GM12872 (cell line): Measurements from ENCODE around the gene OR2AK2.

Experiments used
- TF ChIP-seq, protein P1 (sequence below): IDR thresholded peaks from 3 replicates; pipeline ENCODE4 v1.5.1; 2011; ENCODE audit warnings: low read depth, mild to moderate bottlenecking, low read length, moderate library complexity; ENCODE audit not compliant: insufficient read depth

OR2AK2 gene

DNA sequence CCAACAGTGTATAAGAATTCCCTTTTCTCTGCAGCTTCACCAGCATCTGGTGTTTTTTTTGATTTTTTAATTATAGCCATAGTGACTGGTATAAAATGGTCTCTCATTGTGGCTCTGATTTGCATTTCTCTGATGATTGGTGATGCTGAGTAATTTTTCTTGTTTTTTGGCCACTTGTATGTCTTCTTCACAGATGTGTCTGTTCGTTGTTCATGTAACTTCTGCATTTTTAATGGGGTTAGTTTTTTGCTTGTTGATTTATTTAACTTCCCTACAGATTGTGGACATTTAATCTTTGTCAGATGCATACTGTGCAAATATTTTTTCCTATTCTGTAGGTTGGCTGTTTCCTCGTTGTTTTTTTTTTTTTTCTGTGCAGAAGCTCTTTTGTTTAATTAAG lies 28.0 kb downstream of the OR2AK2 start:
- TF ChIP-seq, protein P1, sequence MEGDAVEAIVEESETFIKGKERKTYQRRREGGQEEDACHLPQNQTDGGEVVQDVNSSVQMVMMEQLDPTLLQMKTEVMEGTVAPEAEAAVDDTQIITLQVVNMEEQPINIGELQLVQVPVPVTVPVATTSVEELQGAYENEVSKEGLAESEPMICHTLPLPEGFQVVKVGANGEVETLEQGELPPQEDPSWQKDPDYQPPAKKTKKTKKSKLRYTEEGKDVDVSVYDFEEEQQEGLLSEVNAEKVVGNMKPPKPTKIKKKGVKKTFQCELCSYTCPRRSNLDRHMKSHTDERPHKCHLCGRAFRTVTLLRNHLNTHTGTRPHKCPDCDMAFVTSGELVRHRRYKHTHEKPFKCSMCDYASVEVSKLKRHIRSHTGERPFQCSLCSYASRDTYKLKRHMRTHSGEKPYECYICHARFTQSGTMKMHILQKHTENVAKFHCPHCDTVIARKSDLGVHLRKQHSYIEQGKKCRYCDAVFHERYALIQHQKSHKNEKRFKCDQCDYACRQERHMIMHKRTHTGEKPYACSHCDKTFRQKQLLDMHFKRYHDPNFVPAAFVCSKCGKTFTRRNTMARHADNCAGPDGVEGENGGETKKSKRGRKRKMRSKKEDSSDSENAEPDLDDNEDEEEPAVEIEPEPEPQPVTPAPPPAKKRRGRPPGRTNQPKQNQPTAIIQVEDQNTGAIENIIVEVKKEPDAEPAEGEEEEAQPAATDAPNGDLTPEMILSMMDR: no peak

DNA sequence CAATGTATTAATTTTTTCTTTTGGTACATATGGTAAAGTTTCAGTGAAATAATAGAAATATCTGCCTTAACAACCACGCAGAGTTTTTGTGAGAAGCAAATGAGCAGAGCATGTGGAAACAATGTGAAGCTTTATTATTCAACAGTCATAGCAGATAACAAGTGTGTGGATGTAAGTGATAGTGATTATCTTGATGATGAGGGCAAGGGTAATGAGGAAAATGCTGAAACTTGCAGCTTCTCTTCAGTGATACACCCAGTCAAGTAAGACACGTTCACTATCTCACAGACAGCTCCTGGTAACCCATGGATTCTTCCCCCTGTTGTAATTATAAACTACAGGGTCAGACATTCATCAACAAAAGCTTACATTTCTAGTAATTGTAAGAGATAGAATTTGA lies 33.8 kb downstream of the OR2AK2 start:
- TF ChIP-seq, protein P1: no peak

- TF ChIP-seq, protein P1: no peak
These were observed 35.1 kb downstream of the OR2AK2 start for GRCh38 chr1:248000169-248000568.

- TF ChIP-seq, protein P1: no peak
These were observed 42.7 kb downstream of the OR2AK2 start for GRCh38 chr1:248007778-248008177.

DNA sequence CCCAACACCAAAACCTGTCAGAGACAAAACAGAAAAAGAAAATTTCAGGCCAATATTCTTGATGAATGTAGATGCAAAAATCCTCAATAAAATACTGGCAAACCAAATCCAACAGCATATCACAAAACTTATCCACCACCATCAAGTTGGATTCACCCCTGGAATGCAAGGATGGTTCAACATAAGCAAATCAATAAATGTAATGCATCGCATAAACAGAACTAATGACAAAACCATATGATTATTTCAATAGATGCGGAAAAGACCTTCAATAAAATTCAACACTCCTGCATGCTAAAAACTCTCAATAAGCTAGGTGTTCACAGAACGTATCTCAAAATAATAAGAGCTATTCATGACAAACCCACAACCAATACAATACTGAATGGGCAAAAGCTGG lies 44.6 kb downstream of the OR2AK2 start:
- TF ChIP-seq, protein P1: no peak

DNA sequence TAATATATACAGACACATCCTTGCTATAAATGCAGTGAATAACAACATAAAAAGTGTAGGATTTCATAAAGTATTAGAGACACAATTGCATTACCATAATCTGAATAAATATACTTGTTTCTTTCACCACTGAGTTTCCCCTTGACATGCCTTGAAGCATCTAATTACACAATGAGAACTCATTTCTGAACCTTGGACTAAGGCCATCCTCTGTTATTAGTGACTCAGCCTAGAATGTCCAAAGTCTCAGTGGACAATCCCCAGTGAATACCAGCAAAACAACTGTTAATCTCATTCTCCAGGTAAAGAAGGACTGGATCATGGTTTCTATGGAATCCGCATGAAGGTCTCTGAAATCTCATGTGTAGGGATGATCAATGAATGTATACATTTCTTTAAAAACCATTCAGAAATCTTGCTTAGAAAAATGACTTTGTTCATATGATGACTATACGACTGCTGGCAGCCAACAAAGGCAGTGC lies 48.2 kb downstream of the OR2AK2 start, which contains the start of gene OR2L5:
TSS of gene OR2L5 (plus strand) at position 432 of the 482 bp plus-strand sequence. CDS start 8,288 bp downstream, outside the sequence.
- TF ChIP-seq, protein P1: no peak

- TF ChIP-seq, protein P1: no peak
These were observed 50.8 kb downstream of the OR2AK2 start for GRCh38 chr1:248015803-248016202.
